Measurements from ENCODE around the gene ZNF699. TPM values are rescaled to one million over a fixed set of nuclear protein-coding genes. Genes with fewer than 3 reads are reported as not detected.

The ZNF699 gene
- total RNA-seq, 1 donor from 2014 or later: 3.0 TPM

DNA sequence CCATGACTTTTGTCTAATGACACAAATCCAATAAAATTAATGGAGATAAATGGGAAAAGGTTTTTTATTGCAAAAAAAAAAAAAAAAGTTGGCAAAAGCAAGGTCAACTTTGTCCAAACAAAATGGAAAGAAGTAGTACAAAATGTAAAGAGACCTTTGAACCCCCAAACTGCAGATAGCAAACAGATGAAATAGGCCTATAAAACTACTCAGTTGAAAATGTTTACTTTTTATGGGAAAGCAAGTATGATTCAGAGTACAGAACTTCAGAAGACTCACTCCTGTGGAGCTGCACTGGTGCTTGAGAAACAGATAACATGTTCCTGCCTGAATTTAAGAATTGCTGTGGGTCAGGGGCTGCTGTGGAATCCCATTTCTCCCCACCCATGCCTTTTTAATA, 43.4 kb upstream of the ZNF699 start:
- H3K4me1 ChIP-seq (ENCODE audit: insufficient read depth, low read length): no peaks in the 10 kb centered on the region
- peaks cover 13% of the 10 kb centered on the region for H3K9me3 ChIP-seq (ENCODE audit: insufficient read depth, low read depth, low read length)
- H3K9ac ChIP-seq (ENCODE audit: low read length): no peak overlapping the region
- H3K36me3 ChIP-seq (ENCODE audit: insufficient read depth, low read length): no peaks in the 10 kb centered on the region
- H4K20me1 ChIP-seq (ENCODE audit: insufficient read depth, low read length): no peaks in the 10 kb centered on the region
- H3K27me3 ChIP-seq (ENCODE audit: insufficient read depth, low read length): no peaks in the 10 kb centered on the region
- no peak overlapping the region for H3K27ac Mint-ChIP-seq (ENCODE audit: unreplicated experiment)
- no peak overlapping the region for H3K4me3 ChIP-seq (ENCODE audit: insufficient read depth, low read depth, low read length)
- H2AFZ ChIP-seq (ENCODE audit: low read depth, low read length): no peak overlapping the region
- H3K27ac ChIP-seq (ENCODE audit: low read depth, low read length): no peak overlapping the region
- no peaks in the 10 kb centered on the region for H3K79me2 ChIP-seq (ENCODE audit: insufficient read depth, low read length)
- no peaks in the 10 kb centered on the region for H3K4me1 Mint-ChIP-seq (ENCODE audit: low read depth, unreplicated experiment)
- FAIRE-seq (no peak), DNase-seq (ENCODE audit: low read depth) (no peak)
- no peak overlapping the region for H3K4me3 Mint-ChIP-seq (ENCODE audit: unreplicated experiment)
- TF ChIP-seq, protein P1, sequence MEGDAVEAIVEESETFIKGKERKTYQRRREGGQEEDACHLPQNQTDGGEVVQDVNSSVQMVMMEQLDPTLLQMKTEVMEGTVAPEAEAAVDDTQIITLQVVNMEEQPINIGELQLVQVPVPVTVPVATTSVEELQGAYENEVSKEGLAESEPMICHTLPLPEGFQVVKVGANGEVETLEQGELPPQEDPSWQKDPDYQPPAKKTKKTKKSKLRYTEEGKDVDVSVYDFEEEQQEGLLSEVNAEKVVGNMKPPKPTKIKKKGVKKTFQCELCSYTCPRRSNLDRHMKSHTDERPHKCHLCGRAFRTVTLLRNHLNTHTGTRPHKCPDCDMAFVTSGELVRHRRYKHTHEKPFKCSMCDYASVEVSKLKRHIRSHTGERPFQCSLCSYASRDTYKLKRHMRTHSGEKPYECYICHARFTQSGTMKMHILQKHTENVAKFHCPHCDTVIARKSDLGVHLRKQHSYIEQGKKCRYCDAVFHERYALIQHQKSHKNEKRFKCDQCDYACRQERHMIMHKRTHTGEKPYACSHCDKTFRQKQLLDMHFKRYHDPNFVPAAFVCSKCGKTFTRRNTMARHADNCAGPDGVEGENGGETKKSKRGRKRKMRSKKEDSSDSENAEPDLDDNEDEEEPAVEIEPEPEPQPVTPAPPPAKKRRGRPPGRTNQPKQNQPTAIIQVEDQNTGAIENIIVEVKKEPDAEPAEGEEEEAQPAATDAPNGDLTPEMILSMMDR (IDR thresholded peaks at IDR 0.05; ENCODE audit: insufficient read depth, low read depth, low read length): no peak
- TF ChIP-seq EZH2 (IDR thresholded peaks at IDR 0.05; ENCODE audit: insufficient read depth, low read length): no peak
- H3K27me3 Mint-ChIP-seq (ENCODE audit: low read depth, unreplicated experiment): no peaks in the 10 kb centered on the region
- no peak overlapping the region for H3K4me2 ChIP-seq (ENCODE audit: low read length)
- peaks cover 9% of the 10 kb centered on the region for H3K36me3 Mint-ChIP-seq (ENCODE audit: low read depth, unreplicated experiment)
- H3K9me3 Mint-ChIP-seq (ENCODE audit: unreplicated experiment): peaks cover 28% of the 10 kb centered on the region

DNA sequence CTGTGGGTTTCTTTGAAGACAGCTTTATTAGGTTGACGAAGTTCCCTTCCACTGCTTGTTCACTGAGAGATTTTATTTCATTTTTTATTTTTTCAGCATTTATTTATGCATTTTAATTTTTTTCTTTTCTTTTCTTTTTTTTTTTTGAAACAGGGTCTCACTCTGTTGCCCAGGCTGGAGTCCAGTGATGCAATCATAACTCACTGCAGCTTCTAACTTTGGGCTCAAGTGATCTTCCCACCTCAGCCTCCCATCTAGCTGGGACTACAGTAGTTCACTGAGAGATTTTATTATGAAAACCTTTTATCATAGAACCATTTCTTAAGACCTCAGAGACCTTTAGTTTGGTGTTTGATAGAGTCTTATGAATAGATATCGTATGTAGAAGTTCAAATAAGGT, 42.9 kb upstream of the ZNF699 start:
- no peaks in the 10 kb centered on the region for H3K27me3 Mint-ChIP-seq (ENCODE audit: low read depth, unreplicated experiment)
- peaks cover 10% of the 10 kb centered on the region for H3K9me3 ChIP-seq (ENCODE audit: insufficient read depth, low read depth, low read length)

DNA sequence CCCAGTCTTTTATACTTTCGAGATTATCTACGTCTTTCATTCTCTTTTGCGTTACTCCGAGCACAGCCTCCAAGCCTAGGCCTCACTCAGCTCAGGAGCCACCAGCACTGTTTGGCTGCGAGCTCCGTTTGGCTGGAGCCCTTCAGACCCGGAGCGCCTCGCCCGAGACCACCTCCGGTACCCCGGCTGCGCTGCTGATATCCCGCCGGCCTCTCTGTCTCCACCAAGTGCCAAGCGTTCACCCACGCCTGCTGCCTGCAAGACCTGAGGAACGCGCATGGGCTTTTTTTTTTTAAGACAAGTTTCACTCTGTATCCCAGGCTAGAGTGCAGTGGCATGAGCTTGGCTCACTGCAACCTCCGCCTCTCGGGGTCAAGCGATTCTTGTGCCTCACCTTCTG, 39.0 kb upstream of the ZNF699 start:
- no peak overlapping the region for H3K9ac ChIP-seq (ENCODE audit: low read length)
- no peaks in the 10 kb centered on the region for H3K27me3 ChIP-seq (ENCODE audit: insufficient read depth, low read length)
- no peaks in the 10 kb centered on the region for H3K79me2 ChIP-seq (ENCODE audit: insufficient read depth, low read length)
- no peaks in the 10 kb centered on the region for H3K4me1 Mint-ChIP-seq (ENCODE audit: low read depth, unreplicated experiment)
- DNase-seq (ENCODE audit: low read depth) (no peak), FAIRE-seq (no peak)
- no peak overlapping the region for H3K27ac ChIP-seq (ENCODE audit: low read depth, low read length)
- H3K36me3 ChIP-seq (ENCODE audit: insufficient read depth, low read length): no peaks in the 10 kb centered on the region
- no peak overlapping the region for H3K4me3 ChIP-seq (ENCODE audit: insufficient read depth, low read depth, low read length)
- no peak overlapping the region for H2AFZ ChIP-seq (ENCODE audit: low read depth, low read length)
- H4K20me1 ChIP-seq (ENCODE audit: insufficient read depth, low read length): no peaks in the 10 kb centered on the region
- H3K36me3 Mint-ChIP-seq (ENCODE audit: low read depth, unreplicated experiment): peaks cover 14% of the 10 kb centered on the region
- no peak overlapping the region for H3K4me2 ChIP-seq (ENCODE audit: low read length)
- TF ChIP-seq, protein P1 (IDR thresholded peaks at IDR 0.05; ENCODE audit: insufficient read depth, low read depth, low read length): no peak
- TF ChIP-seq EZH2 (IDR thresholded peaks at IDR 0.05; ENCODE audit: insufficient read depth, low read length): no peak
- H3K9me3 ChIP-seq (ENCODE audit: insufficient read depth, low read depth, low read length): peaks cover 14% of the 10 kb centered on the region
- no peak overlapping the region for H3K4me3 Mint-ChIP-seq (ENCODE audit: unreplicated experiment)
- H3K4me1 ChIP-seq (ENCODE audit: insufficient read depth, low read length): no peaks in the 10 kb centered on the region
- H3K9me3 Mint-ChIP-seq (ENCODE audit: unreplicated experiment): peaks cover 31% of the 10 kb centered on the region
- H3K27ac Mint-ChIP-seq (ENCODE audit: unreplicated experiment): no peak overlapping the region
- H3K27me3 Mint-ChIP-seq (ENCODE audit: low read depth, unreplicated experiment): no peaks in the 10 kb centered on the region

More for the DNA sequence above, 42.9 kb upstream of the ZNF699 start:
- peaks cover 28% of the 10 kb centered on the region for H3K9me3 Mint-ChIP-seq (ENCODE audit: unreplicated experiment)
- TF ChIP-seq, protein P1 (IDR thresholded peaks at IDR 0.05; ENCODE audit: insufficient read depth, low read depth, low read length): no peak
- no peak overlapping the region for H3K27ac Mint-ChIP-seq (ENCODE audit: unreplicated experiment)
- H3K36me3 Mint-ChIP-seq (ENCODE audit: low read depth, unreplicated experiment): peaks cover 8% of the 10 kb centered on the region
- no peaks in the 10 kb centered on the region for H3K4me1 Mint-ChIP-seq (ENCODE audit: low read depth, unreplicated experiment)
- H3K4me3 Mint-ChIP-seq (ENCODE audit: unreplicated experiment): no peak overlapping the region
- H3K27me3 ChIP-seq (ENCODE audit: insufficient read depth, low read length): no peaks in the 10 kb centered on the region
- H3K79me2 ChIP-seq (ENCODE audit: insufficient read depth, low read length): no peaks in the 10 kb centered on the region
- H3K27ac ChIP-seq (ENCODE audit: low read depth, low read length): no peak overlapping the region
- H3K36me3 ChIP-seq (ENCODE audit: insufficient read depth, low read length): no peaks in the 10 kb centered on the region
- no peaks in the 10 kb centered on the region for H4K20me1 ChIP-seq (ENCODE audit: insufficient read depth, low read length)
- DNase-seq (ENCODE audit: low read depth): no peak
- H3K4me1 ChIP-seq (ENCODE audit: insufficient read depth, low read length): no peaks in the 10 kb centered on the region
- H3K4me2 ChIP-seq (ENCODE audit: low read length): no peak overlapping the region
- H2AFZ ChIP-seq (ENCODE audit: low read depth, low read length): no peak overlapping the region
- no peak overlapping the region for H3K4me3 ChIP-seq (ENCODE audit: insufficient read depth, low read depth, low read length)
- no peak overlapping the region for H3K9ac ChIP-seq (ENCODE audit: low read length)
- no peak for FAIRE-seq

Measured in astrocyte (in vitro differentiated cells and primary cell).